Activated T-cell treated with anti-CD3 and anti-CD28 coated beads, Interleukin-2, amount 50 U/mL, for 4 hours (primary cell): Measurements from ENCODE around the gene PARP8. TPM values are rescaled to one million over a fixed set of nuclear protein-coding genes. Genes with fewer than 3 reads are reported as not detected.

Experiments used
- ATAC-seq, 2 donors: fragments of 200-7000 bp; cut with Tn5 transposase; one replicate each; pipeline ENCODE4 v1.10.0; 2021
- DNase-seq: peaks from one replicate; pipeline ENCODE4 v3.0.0-alpha.2; 2020
- H3K27me3 Mint-ChIP-seq: one replicate; pipeline ENCODE4 v1.8.0; 2021; ENCODE audit warnings: low read depth, mixed read lengths
- H3K36me3 Mint-ChIP-seq: one replicate; pipeline ENCODE4 v1.8.0; 2022; ENCODE audit warnings: mixed read lengths; ENCODE audit not compliant: insufficient read depth
- H3K4me1 Mint-ChIP-seq: one replicate; pipeline ENCODE4 v1.8.0; 2021; ENCODE audit warnings: low read depth, mixed read lengths
- H3K4me3 Mint-ChIP-seq: one replicate; pipeline ENCODE4 v1.8.0; 2021; ENCODE audit warnings: mild to moderate bottlenecking, moderate library complexity, mixed read lengths
- H3K9me3 Mint-ChIP-seq: one replicate; pipeline ENCODE4 v1.8.0; 2021; ENCODE audit warnings: mixed read lengths
- total RNA-seq, 3 donors: library from RNA; stranded (reverse); gene quantifications; one replicate each; pipeline ENCODE4 v1.2.1, GENCODE V29; 2021

The PARP8 gene
- total RNA-seq, 3 donors from 2014 or later, result 12.4 to 22.3 (median 19.8) TPM

DNA sequence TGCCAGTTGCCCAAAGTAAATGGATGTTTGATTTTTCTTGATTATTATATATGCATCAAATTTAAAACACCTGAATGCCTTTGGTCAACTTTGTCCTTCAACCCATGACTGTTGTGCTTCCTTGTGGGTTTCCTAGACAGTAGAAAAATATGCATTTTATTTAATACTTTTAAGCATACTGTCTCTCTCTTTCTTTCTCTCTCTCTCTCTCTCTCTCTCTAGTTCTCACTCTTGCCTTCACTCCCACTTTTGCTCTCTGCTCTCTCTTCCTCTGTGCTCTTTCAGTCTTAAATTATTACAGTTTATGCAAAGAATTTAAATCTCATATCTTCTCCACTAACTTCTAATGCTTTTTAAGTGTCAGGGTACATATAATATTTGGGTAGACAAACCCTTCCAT lies 173.0 kb downstream of the PARP8 start:
- H3K36me3 Mint-ChIP-seq, result peaks cover 44% of the 10 kb centered on the region
- no peak overlapping the region for H3K4me3 Mint-ChIP-seq
- no peaks in the 10 kb centered on the region for H3K9me3 Mint-ChIP-seq
- no peaks in the 10 kb centered on the region for H3K27me3 Mint-ChIP-seq
- ATAC-seq, result no peak
- H3K4me1 Mint-ChIP-seq, result no peaks in the 10 kb centered on the region
- no peak for DNase-seq

DNA sequence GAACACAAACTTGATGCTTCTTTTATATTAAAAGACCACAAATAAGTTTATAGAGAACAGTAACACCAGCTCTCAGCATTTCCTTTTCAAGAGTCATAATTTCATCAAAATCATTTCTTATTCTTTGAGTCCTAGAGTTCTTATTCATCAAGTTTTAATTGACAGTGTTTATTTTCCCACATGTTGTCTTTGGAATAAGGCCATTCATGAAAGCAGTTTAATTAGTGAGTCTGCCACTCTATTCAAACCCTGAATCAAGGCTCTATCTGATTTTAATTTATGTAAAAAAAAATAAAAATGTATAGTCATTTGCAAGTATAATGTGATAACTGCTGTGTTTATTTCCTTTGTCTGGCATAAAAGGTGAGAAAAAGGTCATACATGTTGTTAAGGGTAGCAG lies 176.7 kb downstream of the PARP8 start:
- Mint-ChIP-seq H3K27me3 (no peaks in the 10 kb centered on the region), H3K36me3 (peaks cover 22% of the 10 kb centered on the region), H3K4me1 (no peaks in the 10 kb centered on the region), H3K9me3 (no peaks in the 10 kb centered on the region), H3K4me3 (no peak overlapping the region)
- no peak for ATAC-seq
- no peak for DNase-seq

DNA sequence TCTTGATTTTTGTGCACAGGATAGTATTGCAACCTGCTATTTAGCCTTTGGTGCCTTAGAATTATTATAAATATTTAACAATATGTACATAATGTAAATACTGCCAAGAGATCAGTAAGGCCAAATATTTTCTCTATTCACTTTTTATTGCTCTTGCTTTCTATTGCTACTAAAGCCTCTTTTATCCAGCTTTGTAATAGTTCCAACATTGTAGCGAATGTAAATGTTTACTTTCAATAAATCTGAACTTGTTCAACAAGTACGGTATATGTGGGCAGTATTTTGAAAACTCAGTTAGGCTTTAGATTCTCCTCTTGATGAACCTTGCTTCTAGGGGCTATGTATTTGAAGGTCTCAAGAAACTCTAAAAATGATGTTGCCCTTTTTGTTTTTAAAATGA lies 179.8 kb downstream of the PARP8 start:
- Mint-ChIP-seq H3K36me3 (peaks cover 5% of the 10 kb centered on the region), H3K4me3 (no peak overlapping the region), H3K9me3 (no peaks in the 10 kb centered on the region), H3K4me1 (no peaks in the 10 kb centered on the region), H3K27me3 (no peaks in the 10 kb centered on the region)
- no peak for ATAC-seq
- no peak for DNase-seq

DNA sequence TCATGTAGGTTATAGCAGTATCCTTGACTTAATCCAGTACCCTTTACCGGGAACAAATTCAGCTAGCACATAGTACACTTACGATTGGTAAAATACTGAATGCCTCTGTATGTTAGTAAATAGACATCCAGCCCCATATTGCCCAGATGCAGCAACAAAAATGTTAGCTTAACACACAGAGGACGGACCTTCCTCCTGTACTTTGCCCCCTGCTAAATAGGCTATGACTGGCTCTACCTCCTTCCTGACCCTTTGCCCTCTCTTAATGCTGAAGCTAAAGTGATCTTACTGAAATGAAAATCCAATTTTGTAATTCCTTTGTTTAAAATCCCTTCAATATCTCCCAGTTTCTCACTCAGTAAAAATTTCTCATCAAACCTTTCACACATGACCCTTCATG lies 183.1 kb downstream of the PARP8 start:
- Mint-ChIP-seq H3K9me3 (no peaks in the 10 kb centered on the region), H3K4me1 (peaks cover 6% of the 10 kb centered on the region), H3K27me3 (no peaks in the 10 kb centered on the region), H3K36me3 (no peaks in the 10 kb centered on the region), H3K4me3 (no peak overlapping the region)
- DNase-seq (no peak), ATAC-seq (no peak)

DNA sequence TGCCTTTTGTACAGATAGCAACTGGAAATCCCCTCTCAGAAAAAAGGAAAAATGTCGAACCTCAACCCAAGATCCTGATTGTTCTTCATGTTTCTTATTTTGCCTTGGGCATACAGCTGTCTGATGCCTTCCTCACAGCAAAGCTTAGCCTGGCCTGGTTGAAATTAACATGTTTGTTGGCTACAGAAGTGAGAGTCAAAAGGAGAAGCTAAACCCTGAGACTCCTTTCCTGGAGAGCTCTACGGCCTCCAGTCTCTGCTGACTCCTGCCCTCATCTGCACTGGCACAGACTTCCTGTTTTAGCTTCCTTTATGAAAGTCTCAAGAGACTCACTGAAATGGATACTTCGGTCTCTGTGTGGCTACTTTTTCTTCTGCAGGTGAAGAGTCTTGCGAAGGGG lies 186.7 kb downstream of the PARP8 start:
- ATAC-seq, result no peak
- Mint-ChIP-seq H3K27me3 (no peaks in the 10 kb centered on the region), H3K9me3 (no peaks in the 10 kb centered on the region), H3K4me3 (no peak overlapping the region), H3K36me3 (no peaks in the 10 kb centered on the region), H3K4me1 (peaks cover 10% of the 10 kb centered on the region)
- DNase-seq, result no peak

DNA sequence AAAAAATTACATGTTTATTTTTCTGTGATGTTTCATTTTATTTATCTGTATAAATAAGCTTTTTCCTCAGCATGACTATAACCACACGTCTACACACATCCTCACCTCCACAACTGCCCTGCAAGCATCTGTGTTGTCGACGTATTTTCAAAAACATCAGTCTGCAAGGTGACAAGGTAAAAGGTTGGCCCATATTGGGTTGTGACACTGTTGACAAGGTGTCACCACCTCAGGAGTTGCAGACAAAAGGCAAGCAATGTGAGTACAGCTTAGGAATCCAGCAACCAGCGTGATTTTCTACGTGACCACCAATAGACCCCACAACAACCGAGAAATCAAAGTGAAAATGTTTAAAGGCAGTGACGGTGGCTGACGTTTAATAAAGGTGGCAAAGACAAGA lies 187.6 kb downstream of the PARP8 start:
- no peaks in the 10 kb centered on the region for H3K9me3 Mint-ChIP-seq
- DNase-seq, result no peak
- ATAC-seq, result no peak
- no peaks in the 10 kb centered on the region for H3K27me3 Mint-ChIP-seq
- H3K4me1 Mint-ChIP-seq, result peaks cover 10% of the 10 kb centered on the region
- H3K4me3 Mint-ChIP-seq, result no peak overlapping the region
- no peaks in the 10 kb centered on the region for H3K36me3 Mint-ChIP-seq

GRCh38 chr5:50855001-50855400 lies 188.6 kb downstream of the PARP8 start:
- Mint-ChIP-seq H3K9me3 (no peaks in the 10 kb centered on the region), H3K4me1 (peaks cover 10% of the 10 kb centered on the region), H3K4me3 (no peak overlapping the region), H3K27me3 (no peaks in the 10 kb centered on the region), H3K36me3 (no peaks in the 10 kb centered on the region)
- DNase-seq (no peak), ATAC-seq (no peak)

DNA sequence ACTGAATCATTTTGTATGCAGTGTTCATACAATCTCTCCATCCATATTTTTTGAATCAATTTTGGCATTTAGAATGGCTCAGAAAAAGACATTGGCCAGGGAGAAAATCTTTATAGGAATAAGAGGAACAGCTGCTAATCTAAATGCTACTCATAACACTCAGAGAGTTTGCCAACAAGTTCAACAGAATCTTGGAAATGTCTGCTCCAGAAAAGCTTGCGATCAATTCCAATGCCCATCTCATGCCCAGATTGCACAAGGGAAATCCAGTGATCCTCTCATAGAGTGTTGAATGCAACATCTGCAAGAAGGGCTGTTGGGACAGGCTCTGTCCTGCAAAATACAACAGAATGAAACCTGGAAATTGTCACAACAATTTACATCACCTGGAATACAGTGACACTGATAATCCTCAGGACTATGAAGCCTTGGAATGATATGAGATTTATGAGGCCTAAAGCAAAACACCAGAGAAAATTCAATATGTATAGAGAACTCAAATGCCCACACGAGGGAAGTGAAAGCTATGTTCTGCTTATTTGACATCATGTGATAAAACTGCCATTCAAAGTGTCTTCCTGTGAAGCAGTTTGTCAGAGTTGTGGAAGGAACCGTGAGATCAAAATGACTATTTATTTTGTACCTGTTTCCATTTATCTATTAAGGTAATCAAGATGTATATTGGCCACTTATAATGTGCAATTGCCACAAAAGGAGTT lies 190.1 kb downstream of the PARP8 start:
- no peak for ATAC-seq
- Mint-ChIP-seq H3K4me1 (peaks cover 10% of the 10 kb centered on the region), H3K4me3 (no peak overlapping the region), H3K9me3 (no peaks in the 10 kb centered on the region), H3K27me3 (peaks cover 3% of the 10 kb centered on the region), H3K36me3 (no peaks in the 10 kb centered on the region)
- DNase-seq, result no peak

DNA sequence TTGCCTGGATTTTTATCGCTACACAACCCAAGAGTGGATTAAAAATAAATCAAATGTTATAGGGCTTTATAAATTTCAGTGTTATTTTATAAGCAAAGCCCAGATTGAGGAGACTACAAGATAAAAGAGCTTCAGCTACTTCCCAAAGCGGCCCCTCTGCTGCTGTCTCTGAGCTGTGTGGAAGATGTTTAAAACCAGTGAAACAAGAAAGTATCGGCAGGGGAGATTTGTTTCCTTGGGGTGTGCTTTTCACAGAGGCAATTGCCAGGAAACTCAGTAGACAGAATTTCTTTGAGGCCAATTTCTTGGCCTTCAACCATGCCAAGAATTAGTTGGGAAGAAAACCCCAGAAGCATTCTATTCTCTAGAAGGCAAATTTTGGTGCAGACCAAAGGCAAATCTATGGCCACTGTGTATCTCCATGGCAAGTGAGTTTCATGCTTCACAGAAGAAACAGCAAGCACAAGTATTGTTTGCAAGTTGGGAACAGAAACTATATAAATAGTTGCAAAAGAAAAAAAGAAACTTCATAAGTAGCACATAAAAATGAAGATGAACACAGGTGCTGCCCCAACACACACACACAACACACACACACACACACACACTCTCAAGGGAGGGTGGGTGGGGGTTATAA lies 197.2 kb downstream of the PARP8 start:
- Mint-ChIP-seq H3K36me3 (no peaks in the 10 kb centered on the region), H3K4me3 (no peak overlapping the region), H3K27me3 (peaks cover 33% of the 10 kb centered on the region), H3K9me3 (no peaks in the 10 kb centered on the region), H3K4me1 (no peaks in the 10 kb centered on the region)
- DNase-seq (no peak), ATAC-seq (no peak)

DNA sequence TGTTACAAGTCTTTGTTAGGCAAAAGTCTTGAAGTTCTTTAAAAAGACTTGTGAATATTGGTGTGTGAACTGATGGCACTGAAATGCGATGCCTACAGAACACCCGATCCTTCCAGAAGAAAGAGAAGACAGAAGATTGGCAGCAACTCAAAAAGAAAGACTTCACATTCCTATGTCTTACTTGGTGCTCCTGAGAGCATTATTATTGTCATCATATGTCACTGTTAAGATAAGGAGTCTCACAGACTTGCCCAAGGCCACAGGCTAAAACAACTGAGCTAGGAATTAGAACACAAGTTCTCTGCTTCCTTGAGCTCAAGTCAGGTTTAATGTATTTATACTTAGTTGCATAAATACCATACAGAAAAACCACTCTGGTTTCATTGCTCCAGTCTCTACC lies 198.0 kb downstream of the PARP8 start:
- peaks cover 38% of the 10 kb centered on the region for H3K27me3 Mint-ChIP-seq

GRCh38 chr5:50866415-50866814 lies 200.0 kb downstream of the PARP8 start:
- no peak for DNase-seq
- Mint-ChIP-seq H3K9me3 (no peaks in the 10 kb centered on the region), H3K4me1 (no peaks in the 10 kb centered on the region), H3K36me3 (no peaks in the 10 kb centered on the region), H3K4me3 (no peak overlapping the region), H3K27me3 (peaks cover 43% of the 10 kb centered on the region)
- ATAC-seq, result no peak

More for the DNA sequence above, 198.0 kb downstream of the PARP8 start:
- no peak overlapping the region for H3K4me3 Mint-ChIP-seq
- no peak for ATAC-seq
- H3K4me1 Mint-ChIP-seq, result no peaks in the 10 kb centered on the region
- H3K9me3 Mint-ChIP-seq, result no peaks in the 10 kb centered on the region
- H3K36me3 Mint-ChIP-seq, result no peaks in the 10 kb centered on the region
- no peak for DNase-seq

DNA sequence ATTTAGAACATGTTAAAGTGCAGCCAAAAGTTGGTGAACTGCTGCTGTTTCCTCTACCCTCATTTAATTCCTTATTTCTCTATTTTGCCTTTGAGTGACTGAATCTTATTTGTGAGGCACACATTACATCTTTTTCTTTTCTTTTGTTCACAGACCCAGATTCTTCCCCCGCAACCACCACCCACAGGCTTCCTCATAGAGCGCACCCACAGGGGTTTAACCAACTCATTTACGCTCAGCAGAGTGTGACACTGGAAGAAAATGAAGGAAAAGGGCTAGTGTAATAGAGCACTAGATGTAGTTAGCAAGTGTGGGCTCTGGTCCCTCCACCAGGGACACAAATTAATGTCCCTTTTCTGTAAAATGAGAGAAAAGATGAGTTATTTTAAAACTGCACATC lies 200.7 kb downstream of the PARP8 start:
- ATAC-seq (no peak), DNase-seq (no peak)
- no peak overlapping the region for H3K4me3 Mint-ChIP-seq
- peaks cover 44% of the 10 kb centered on the region for H3K27me3 Mint-ChIP-seq
- no peaks in the 10 kb centered on the region for H3K36me3 Mint-ChIP-seq
- H3K9me3 Mint-ChIP-seq, result no peaks in the 10 kb centered on the region
- no peaks in the 10 kb centered on the region for H3K4me1 Mint-ChIP-seq

GRCh38 chr5:50873595-50874277 lies 207.3 kb downstream of the PARP8 start:
- Mint-ChIP-seq H3K4me3 (no peak overlapping the region), H3K36me3 (no peaks in the 10 kb centered on the region), H3K9me3 (no peaks in the 10 kb centered on the region), H3K27me3 (peaks cover 23% of the 10 kb centered on the region), H3K4me1 (peaks cover 8% of the 10 kb centered on the region)
- DNase-seq (no peak), ATAC-seq (no peak)

GRCh38 chr5:50874306-50875001 lies 208.0 kb downstream of the PARP8 start:
- no peaks in the 10 kb centered on the region for H3K9me3 Mint-ChIP-seq
- H3K36me3 Mint-ChIP-seq, result no peaks in the 10 kb centered on the region
- peaks cover 8% of the 10 kb centered on the region for H3K4me1 Mint-ChIP-seq
- ATAC-seq (no peak), DNase-seq (no peak)
- peaks cover 20% of the 10 kb centered on the region for H3K27me3 Mint-ChIP-seq
- no peak overlapping the region for H3K4me3 Mint-ChIP-seq
